Measurements from ENCODE around the gene DOCK2. TPM values are rescaled to one million over a fixed set of nuclear protein-coding genes. Genes with fewer than 3 reads are reported as not detected.

The DOCK2 gene
- total and polyA plus RNA-seq, 2 of the 8 experiments (the other 6 are each of a cell fraction or from before 2014, with no cell fraction given), result 3.9 to 5.7 TPM

- Histone ChIP-seq H3K23me2 (ENCODE audit: low read depth, low read length) (no peaks in the 10 kb centered on the region), H2BK120ac (replicated peaks; ENCODE audit: low read depth, low read length) (no peak overlapping the region), H3K56ac (replicated peaks; ENCODE audit: insufficient read length, low read depth, low read length) (no peak overlapping the region), H2AK5ac (ENCODE audit: low read depth, low read length) (no peak overlapping the region), H3K79me1 (ENCODE audit: low read depth, low read length) (no peaks in the 10 kb centered on the region), H4K20me1 (replicated peaks in 1 of 2; ENCODE audit: control insufficient read depth in 1 of 2, insufficient read depth in 2 of 2, low read length in 2 of 2) (no peaks in the 10 kb centered on the region), H3K14ac (ENCODE audit: insufficient read length) (no peak overlapping the region), H2BK5ac (ENCODE audit: low read depth, low read length) (no peak overlapping the region), H3K79me2 (ENCODE audit: control insufficient read depth in 1 of 2, insufficient read depth in 2 of 2, low read length in 2 of 2) (no peaks in the 10 kb centered on the region), H3K27ac (ENCODE audit: low read depth, low read length) (no peak overlapping the region), H3K23ac (ENCODE audit: insufficient read length) (no peak overlapping the region), H2AFZ (ENCODE audit: low read length) (no peak overlapping the region), H3K4me1 (replicated peaks in 1 of 4; ENCODE audit: control insufficient read depth in 3 of 4, insufficient read depth in 4 of 4, low read length in 3 of 4) (peaks cover 0 to 3% (median 2%) of the 10 kb centered on the region in 4 experiments; a peak in 1 of 7 replicates), H3K4ac (replicated peaks; ENCODE audit: insufficient read length, low read depth, low read length) (no peak overlapping the region), H3K4me2 (ENCODE audit: insufficient read depth in 1 of 2, low read depth in 2 of 2, low read length in 2 of 2) (no peak overlapping the region), H3K9me3 (ENCODE audit: insufficient read depth in 2 of 2, low read depth in 1 of 2, low read length in 1 of 2) (no peaks in the 10 kb centered on the region), H4K91ac (replicated peaks; ENCODE audit: insufficient read length, low read length) (no peak overlapping the region), H4K5ac (ENCODE audit: insufficient read length, low read depth, low read length) (no peak overlapping the region), H3K36me3 (ENCODE audit: control insufficient read depth in 2 of 4, insufficient read depth in 4 of 4, low read length in 3 of 4) (no peaks in the 10 kb centered on the region), H3K9ac (replicated peaks in 1 of 4; ENCODE audit: extremely low read depth in 1 of 4, low read depth in 3 of 4, low read length in 3 of 4) (no peak overlapping the region), H2BK15ac (ENCODE audit: low read length) (no peak overlapping the region), H4K8ac (ENCODE audit: extremely low read depth, insufficient read depth, low read length) (no peak overlapping the region), H2BK20ac (ENCODE audit: low read length) (no peak overlapping the region), H2BK12ac (ENCODE audit: low read depth, low read length) (no peak overlapping the region), H3K27me3 (replicated peaks in 1 of 4; ENCODE audit: control insufficient read depth in 3 of 4, extremely low read depth in 1 of 4, insufficient read depth in 3 of 4, low read length in 3 of 4) (no peaks in the 10 kb centered on the region), H3K4me3 (ENCODE audit: extremely low read depth in 1 of 4, insufficient read depth in 2 of 4, low read depth in 3 of 4, low read length in 4 of 4) (no peak overlapping the region), H3K18ac (ENCODE audit: extremely low read depth, low read length) (no peak overlapping the region)
- TF ChIP-seq NRF1 (IDR thresholded peaks at IDR 0.05; ENCODE audit: low read depth, low read length) (no peak), MAFK (IDR thresholded peaks at IDR 0.05; ENCODE audit: low read depth, low read length) (no peak), SRF (IDR thresholded peaks at IDR 0.05; ENCODE audit: low read depth, low read length) (no peak), NANOG (IDR thresholded peaks at IDR 0.05; ENCODE audit: insufficient read depth, low read depth, low read length, poor library complexity, severe bottlenecking) (no peak), JUND (IDR thresholded peaks at IDR 0.05; ENCODE audit: low read length) (no peak), RNF2 (IDR thresholded peaks at IDR 0.05; ENCODE audit: borderline replicate concordance, low read depth, low read length, missing control alignments, poor library complexity, severe bottlenecking) (no peak), SP2 (IDR thresholded peaks at IDR 0.05; ENCODE audit: low read length) (no peak), EGR1 (IDR thresholded peaks at IDR 0.05; ENCODE audit: borderline replicate concordance, low read depth, low read length) (no peak), PHF8 (conservative IDR thresholded peaks at IDR 0.05; ENCODE audit: low read depth, low read length) (no peak), YY1 (IDR thresholded peaks at IDR 0.05; ENCODE audit: low read depth, low read length) (no peak), CHD2 (IDR thresholded peaks at IDR 0.05; ENCODE audit: low read length) (no peak), EZH2 (IDR thresholded peaks at IDR 0.05; ENCODE audit: low read depth, low read length, severe bottlenecking) (no peak)
- TF ChIP-seq, protein P1, sequence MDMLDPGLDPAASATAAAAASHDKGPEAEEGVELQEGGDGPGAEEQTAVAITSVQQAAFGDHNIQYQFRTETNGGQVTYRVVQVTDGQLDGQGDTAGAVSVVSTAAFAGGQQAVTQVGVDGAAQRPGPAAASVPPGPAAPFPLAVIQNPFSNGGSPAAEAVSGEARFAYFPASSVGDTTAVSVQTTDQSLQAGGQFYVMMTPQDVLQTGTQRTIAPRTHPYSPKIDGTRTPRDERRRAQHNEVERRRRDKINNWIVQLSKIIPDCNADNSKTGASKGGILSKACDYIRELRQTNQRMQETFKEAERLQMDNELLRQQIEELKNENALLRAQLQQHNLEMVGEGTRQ (IDR thresholded peaks at IDR 0.05; ENCODE audit: low read length), result no peak
- POLR2A ChIA-PET (ENCODE audit: partially characterized antibody), result no interaction called here
- 65% methylated on average over 5 of the region's 5 CpGs; no CpG with 5 or more reads in 1 of the 2 experiments for WGBS, 2 experiments (ENCODE audit: extremely low coverage in 1 of 2, insufficient coverage in 1 of 2, insufficient read length in 1 of 2, insufficient replicate concordance in 2 of 2, low coverage in 1 of 2, low lambda C conversion rate in 2 of 2, missing lambda C conversion rate in 1 of 2)
- CTCF ChIA-PET (ENCODE audit: partially characterized antibody), result interaction anchor here (1.2 to 1.8 kb wide), 5 partner anchors 11 to 262 kb away, joined by 3 to 12 read pairs (median 3); partner anchors contain the start of gene INSYN2B
- no peak for FAIRE-seq
- no peak for DNase-seq (ENCODE audit: low read depth in 1 of 2, low spot score in 2 of 2)
Measured at GRCh38 chr5:169964246-169964645, 327.2 kb downstream of the DOCK2 start.
